Left lung (tissue), 10 donors: Measurements from ENCODE around the gene ABCA1. TPM values are rescaled to one million over a fixed set of nuclear protein-coding genes. Genes with fewer than 3 reads are reported as not detected.

ENCODE experiments used
- ATAC-seq: fragments of 200-7000 bp; cut with Tn5 transposase; one replicate; pipeline ENCODE4 v1.9.1; 2020; ENCODE audit warnings: moderate library complexity
- DNase-seq, 4 donors: peaks; one replicate each; pipeline ENCODE4 v3.0.0-alpha.2; 2013 to 2020
- H3K27ac ChIP-seq, 2 donors: fragments of 200-600 bp; sonication (generic) in 1 of 2; one replicate each; pipeline versions ENCODE4 v1.5.0 to v1.8.0; 2020 to 2021
- H3K27me3 ChIP-seq, 2 donors: fragments of 200-600 bp; sonication (generic) in 1 of 2; one replicate each; pipeline versions ENCODE4 v1.5.0 to v1.8.0; 2020 to 2021
- H3K36me3 ChIP-seq, 2 donors: fragments of 200-600 bp; sonication (generic) in 1 of 2; one replicate each; pipeline versions ENCODE4 v1.5.0 to v1.8.0; 2020 to 2021
- H3K4me1 ChIP-seq, 2 donors: fragments of 200-600 bp; one replicate each; pipeline ENCODE4 v1.8.0; 2021
- H3K4me3 ChIP-seq, 2 donors: fragments of 200-600 bp; sonication (generic) in 1 of 2; one replicate each; pipeline versions ENCODE4 v1.5.0 to v1.8.0; 2020 to 2021; ENCODE audit warnings: mild to moderate bottlenecking in 1 of 2
- H3K9me3 ChIP-seq, 2 donors: fragments of 200-600 bp; sonication (generic) in 1 of 2; one replicate each; pipeline versions ENCODE4 v1.5.0 to v1.8.0; 2020 to 2021
- intact Hi-C, 2 donors: fragments of 100-400 bp; cut with DNase I; formaldehyde crosslinking; loops; one replicate each; pipeline versions ENCODE4 v1.11.2 to v1.14.2; 2022
- polyA plus RNA-seq, 6 donors: library from polyadenylated mRNA; unstranded; fragments of 120-200 nt; gene quantifications; one replicate each; pipeline ENCODE4 v1.2.1, GENCODE V29; 2013; ENCODE audit not compliant: insufficient read length in 6 of 6
- total RNA-seq, 2 donors: library from RNA; stranded (reverse); fragmentation: NEBNext Ultra II Directional; extraction: Animal tissue kit (Norgen Biotek cat#: 25700); gene quantifications; one replicate each; pipeline ENCODE4 v1.2.1, GENCODE V29; 2021
- TF ChIP-seq, protein P1 (sequence below), 2 donors: fragments of 200-600 bp; sonication (generic) in 1 of 2; IDR thresholded peaks; one replicate each; pipeline versions ENCODE4 v1.5.0 to v1.8.0; 2021; ENCODE audit warnings: antibody characterized with exemption in 2 of 2
- donor health status: DM: no; HTN: yes; CAD: no.
- donor health status: DM: no; HTN: no; CAD: no.

The ABCA1 gene
- total and polyA plus RNA-seq, 8 donors: 12.8 to 53.0 (median 18.2) TPM

DNA sequence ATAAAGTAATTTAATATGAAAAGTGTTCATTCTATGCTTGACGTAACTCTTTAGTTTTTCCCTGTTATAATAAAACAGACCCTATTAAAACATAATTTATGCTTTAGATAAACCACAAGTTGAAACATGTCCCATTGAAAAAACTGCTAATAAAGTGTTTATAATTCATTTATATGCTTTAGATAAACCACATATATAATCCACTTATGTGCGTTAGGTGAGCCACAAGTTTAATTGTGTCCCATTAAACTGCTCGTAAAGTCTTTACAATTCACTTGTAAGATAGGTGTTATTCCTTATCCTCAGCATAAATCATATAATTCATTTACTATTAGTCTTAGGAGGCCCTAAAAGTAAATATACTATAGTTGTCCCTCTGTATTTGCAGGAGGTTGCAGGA, 160.4 kb downstream of the ABCA1 start:
- no peaks in the 10 kb centered on the region for H3K36me3 ChIP-seq
- no peak overlapping the region for H3K27ac ChIP-seq
- ATAC-seq (no peak), DNase-seq (no peak)
- no peaks in the 10 kb centered on the region for H3K27me3 ChIP-seq
- H3K4me1 ChIP-seq: peaks cover 0 to 16% of the 10 kb centered on the region in 2 donors
- H3K9me3 ChIP-seq: no peaks in the 10 kb centered on the region
- H3K4me3 ChIP-seq: no peak overlapping the region
- intact Hi-C loops: no loop called here
- TF ChIP-seq, protein P1, sequence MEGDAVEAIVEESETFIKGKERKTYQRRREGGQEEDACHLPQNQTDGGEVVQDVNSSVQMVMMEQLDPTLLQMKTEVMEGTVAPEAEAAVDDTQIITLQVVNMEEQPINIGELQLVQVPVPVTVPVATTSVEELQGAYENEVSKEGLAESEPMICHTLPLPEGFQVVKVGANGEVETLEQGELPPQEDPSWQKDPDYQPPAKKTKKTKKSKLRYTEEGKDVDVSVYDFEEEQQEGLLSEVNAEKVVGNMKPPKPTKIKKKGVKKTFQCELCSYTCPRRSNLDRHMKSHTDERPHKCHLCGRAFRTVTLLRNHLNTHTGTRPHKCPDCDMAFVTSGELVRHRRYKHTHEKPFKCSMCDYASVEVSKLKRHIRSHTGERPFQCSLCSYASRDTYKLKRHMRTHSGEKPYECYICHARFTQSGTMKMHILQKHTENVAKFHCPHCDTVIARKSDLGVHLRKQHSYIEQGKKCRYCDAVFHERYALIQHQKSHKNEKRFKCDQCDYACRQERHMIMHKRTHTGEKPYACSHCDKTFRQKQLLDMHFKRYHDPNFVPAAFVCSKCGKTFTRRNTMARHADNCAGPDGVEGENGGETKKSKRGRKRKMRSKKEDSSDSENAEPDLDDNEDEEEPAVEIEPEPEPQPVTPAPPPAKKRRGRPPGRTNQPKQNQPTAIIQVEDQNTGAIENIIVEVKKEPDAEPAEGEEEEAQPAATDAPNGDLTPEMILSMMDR (IDR thresholded peaks at IDR 0.05): no peak

DNA sequence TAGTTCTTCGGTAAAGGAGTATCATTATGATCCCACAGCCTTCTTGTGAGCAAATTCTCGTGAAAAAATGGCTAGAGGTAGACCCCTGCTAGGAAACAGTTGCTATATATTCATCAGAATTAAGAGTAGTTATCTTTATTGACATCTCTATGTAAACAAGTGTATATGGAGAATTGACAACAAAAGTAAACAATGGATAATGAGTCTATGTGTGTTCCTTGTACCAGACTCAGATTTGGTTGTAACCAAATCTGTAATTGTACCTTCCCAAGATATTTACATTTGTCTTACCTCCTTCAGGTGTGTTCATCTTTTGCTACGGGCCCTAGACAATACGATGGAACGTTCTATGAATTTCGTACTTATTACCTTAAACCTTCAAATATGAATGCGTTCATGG, 161.9 kb downstream of the ABCA1 start:
- intact Hi-C loops: no loop called here
- no peak overlapping the region for H3K4me3 ChIP-seq
- no peaks in the 10 kb centered on the region for H3K9me3 ChIP-seq
- no peaks in the 10 kb centered on the region for H3K36me3 ChIP-seq
- DNase-seq (no peak), ATAC-seq (no peak)
- H3K4me1 ChIP-seq: peaks cover 0 to 16% of the 10 kb centered on the region in 2 donors
- no peaks in the 10 kb centered on the region for H3K27me3 ChIP-seq
- TF ChIP-seq, protein P1 (IDR thresholded peaks at IDR 0.05): no peak
- no peak overlapping the region for H3K27ac ChIP-seq

DNA sequence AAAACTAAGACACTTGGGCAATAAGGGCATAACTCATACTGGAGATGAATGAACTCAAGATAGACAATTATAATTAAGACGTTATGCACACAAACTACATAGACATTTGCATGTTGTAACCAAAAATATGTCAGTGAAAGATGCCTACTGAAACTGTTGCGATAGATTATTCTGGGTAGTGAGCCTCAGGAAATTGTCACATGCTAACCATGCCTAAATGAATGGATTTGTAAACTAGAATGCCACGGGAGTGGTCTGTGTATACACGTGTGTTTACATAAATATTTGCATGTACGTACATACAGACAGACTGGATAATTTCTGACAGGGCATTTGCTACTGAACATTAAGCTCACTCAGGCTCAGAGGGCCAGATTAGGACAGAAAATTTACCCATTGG, 162.8 kb downstream of the ABCA1 start:
- Histone ChIP-seq H3K4me1 (peaks cover 0 to 16% of the 10 kb centered on the region in 2 donors), H3K36me3 (peaks cover 0 to 5% of the 10 kb centered on the region in 2 donors), H3K27me3 (no peaks in the 10 kb centered on the region), H3K9me3 (no peaks in the 10 kb centered on the region), H3K27ac (no peak overlapping the region), H3K4me3 (no peak overlapping the region)
- ATAC-seq: no peak
- TF ChIP-seq, protein P1 (IDR thresholded peaks at IDR 0.05): no peak
- no peak for DNase-seq
- intact Hi-C loops: no loop called here

DNA sequence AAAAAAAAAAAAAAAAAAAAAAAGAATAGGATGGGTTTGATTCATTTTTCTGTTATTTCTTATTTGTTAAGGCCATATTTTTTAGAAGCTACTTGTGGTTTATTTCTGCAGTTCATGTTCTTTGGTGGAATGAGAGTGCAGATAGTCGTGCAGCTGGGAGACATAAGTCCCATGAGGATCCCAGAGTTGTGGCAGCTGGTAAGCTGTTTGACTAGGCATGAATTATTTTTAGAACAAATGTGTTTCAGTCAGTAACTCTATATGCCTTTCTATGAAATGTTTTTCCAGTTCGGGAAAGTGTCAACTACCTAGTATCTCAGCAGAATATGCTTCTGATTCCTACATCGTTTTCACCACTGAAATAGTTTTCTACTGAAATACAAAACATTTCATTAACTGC, 169.0 kb downstream of the ABCA1 start:
- no peak for ATAC-seq
- Histone ChIP-seq H3K4me3 (no peak overlapping the region), H3K36me3 (peaks cover 0 to 42% of the 10 kb centered on the region in 2 donors), H3K9me3 (no peaks in the 10 kb centered on the region), H3K27ac (no peak overlapping the region), H3K27me3 (no peaks in the 10 kb centered on the region), H3K4me1 (no peaks in the 10 kb centered on the region)
- TF ChIP-seq, protein P1 (IDR thresholded peaks at IDR 0.05): no peak
- intact Hi-C loops: no loop called here
- no peak for DNase-seq

DNA sequence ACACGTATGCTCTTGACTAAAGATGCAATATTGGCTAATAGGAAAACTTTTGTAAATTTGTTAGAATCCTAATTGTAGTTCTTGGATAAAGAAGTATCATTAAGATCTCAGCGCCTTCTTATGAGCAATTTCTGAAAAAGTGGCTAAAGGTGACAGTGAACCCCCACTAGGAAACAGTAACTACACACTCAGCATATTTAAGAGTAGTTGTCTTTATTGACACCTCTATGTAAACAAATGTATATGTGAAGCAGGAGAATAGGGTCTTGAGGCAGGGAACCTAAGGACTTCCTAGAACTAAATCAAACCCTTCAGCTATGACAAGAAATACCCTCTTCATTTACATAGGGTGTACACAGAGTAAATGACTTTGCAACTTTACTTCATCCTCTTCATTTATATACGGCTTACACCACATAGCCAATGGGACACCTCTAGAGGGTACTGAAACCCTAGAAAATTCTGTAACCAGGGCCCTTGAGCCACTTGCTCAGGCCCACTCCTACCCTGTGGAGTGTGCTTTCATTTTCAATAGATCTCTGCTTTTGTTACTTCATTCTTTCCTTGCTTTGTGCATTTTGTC, 177.7 kb downstream of the ABCA1 start:
- intact Hi-C loops: no loop called here
- no peak for ATAC-seq
- Histone ChIP-seq H3K4me3 (no peak overlapping the region), H3K4me1 (peaks cover 5 to 24% of the 10 kb centered on the region in 2 donors), H3K9me3 (no peaks in the 10 kb centered on the region), H3K27ac (no peak overlapping the region), H3K27me3 (no peaks in the 10 kb centered on the region), H3K36me3 (peaks cover 0 to 31% of the 10 kb centered on the region in 2 donors)
- DNase-seq: no peak
- TF ChIP-seq, protein P1 (IDR thresholded peaks at IDR 0.05): no peak
